Measurements from ENCODE around the gene STAG1. TPM values are rescaled to one million over a fixed set of nuclear protein-coding genes. Genes with fewer than 3 reads are reported as not detected.
"Not testable (repeated sequence)": the region's sequence is repeated elsewhere in the genome, so short reads cannot be mapped to it uniquely, and the experiment has no call there.

Gene STAG1
- total and polyA plus RNA-seq, 12 donors, result 7.5 to 39.8 (median 24.6) TPM

GRCh38 chr3:136644212-136644611 lies 108.0 kb downstream of the STAG1 start:
- Histone ChIP-seq H3K27ac (no peak overlapping the region), H3K9me3 (replicated peaks in 1 of 3) (no peaks in the 10 kb centered on the region), H3K4me1 (replicated peaks in 1 of 2) (peaks cover 0 to 24% of the 10 kb centered on the region in 2 donors), H3K36me3 (replicated peaks in 1 of 2) (no peaks in the 10 kb centered on the region), H3K4me3 (no peak overlapping the region), H3K27me3 (no peaks in the 10 kb centered on the region)
- intact Hi-C loops (cut with DNase I), result no loop called here
- DNase-seq, result no peak
- WGBS, 4 donors, result 80 to 100% (median 87%) methylated on average over 1 of the region's 1 CpG
- TF ChIP-seq POLR2A (IDR thresholded peaks at IDR 0.05) (no peak), CTCF (IDR thresholded peaks at IDR 0.05) (no peak)

GRCh38 chr3:136643380-136643779 lies 108.8 kb downstream of the STAG1 start:
- H3K27ac ChIP-seq; DNase-seq; H3K9me3 ChIP-seq (replicated peaks in 1 of 3); H3K36me3 ChIP-seq (replicated peaks in 1 of 2); intact Hi-C loops (cut with DNase I); H3K27me3 ChIP-seq; H3K4me3 ChIP-seq: not testable (repeated sequence)
- H3K4me1 ChIP-seq (replicated peaks in 1 of 2), result peaks cover 0 to 27% of the 10 kb centered on the region in 2 donors
- 93 to 100% (median 98%) methylated on average over 2 of the region's 2 CpGs for WGBS, 4 donors

GRCh38 chr3:136642711-136643110 lies 109.5 kb downstream of the STAG1 start:
- no peak for DNase-seq
- intact Hi-C loops (cut with DNase I), result no loop called here
- Histone ChIP-seq H3K4me1 (replicated peaks in 1 of 2) (peaks cover 0 to 27% of the 10 kb centered on the region in 2 donors), H3K9me3 (replicated peaks in 1 of 3) (no peaks in the 10 kb centered on the region), H3K36me3 (replicated peaks in 1 of 2) (no peaks in the 10 kb centered on the region), H3K27ac (no peak overlapping the region), H3K4me3 (no peak overlapping the region), H3K27me3 (no peaks in the 10 kb centered on the region)
- TF ChIP-seq CTCF (IDR thresholded peaks at IDR 0.05), result no peak
- no peak for TF ChIP-seq POLR2A (IDR thresholded peaks at IDR 0.05)
- 93 to 100% (median 94%) methylated on average over 1 of the region's 1 CpG for WGBS, 4 donors

GRCh38 chr3:136639069-136639468 lies 113.1 kb downstream of the STAG1 start:
- no peak overlapping the region for H3K4me3 ChIP-seq
- H3K27me3 ChIP-seq, result no peaks in the 10 kb centered on the region
- H3K4me1 ChIP-seq (replicated peaks in 1 of 2), result peaks cover 0 to 25% of the 10 kb centered on the region in 2 donors
- no peaks in the 10 kb centered on the region for H3K36me3 ChIP-seq (replicated peaks in 1 of 2)
- DNase-seq, result peak in 5 of 7 donors; percentile 34 to 63 (median 52)
- TF ChIP-seq POLR2A (IDR thresholded peaks at IDR 0.05) (no peak), CTCF (IDR thresholded peaks at IDR 0.05) (no peak)
- no peaks in the 10 kb centered on the region for H3K9me3 ChIP-seq (replicated peaks in 1 of 3)
- WGBS, 4 donors, result 46 to 55% (median 52%) methylated on average over 1 of the region's 1 CpG
- H3K27ac ChIP-seq, result no peak overlapping the region
- intact Hi-C loops (cut with DNase I), result no loop called here

GRCh38 chr3:136637176-136637575 lies 115.0 kb downstream of the STAG1 start:
- 66 to 77% (median 73%) methylated on average over 2 of the region's 2 CpGs for WGBS, 4 donors
- Histone ChIP-seq H3K9me3 (replicated peaks in 1 of 3) (no peaks in the 10 kb centered on the region), H3K36me3 (replicated peaks in 1 of 2) (no peaks in the 10 kb centered on the region), H3K27me3 (no peaks in the 10 kb centered on the region), H3K4me3 (no peak overlapping the region), H3K27ac (no peak overlapping the region), H3K4me1 (replicated peaks in 1 of 2) (peaks cover 0 to 21% of the 10 kb centered on the region in 2 donors)
- TF ChIP-seq POLR2A (IDR thresholded peaks at IDR 0.05) (no peak), CTCF (IDR thresholded peaks at IDR 0.05) (no peak)
- DNase-seq, result no peak
- intact Hi-C loops (cut with DNase I), result no loop called here
